HEK293T (cell line): ENCODE measurements around the gene KRTAP4-6.
"Not testable (repeated sequence)": the region's sequence is repeated elsewhere in the genome, so short reads cannot be mapped to it uniquely, and the experiment has no call there.

ENCODE experiments used
- CTCF ChIA-PET: fragments of 350-600 bp; formaldehyde crosslinking; extraction: SDS; loops from one replicate; lab custom pipeline; 2021; ENCODE audit warnings: antibody characterized with exemption, inconsistent platforms; lab: Yijun Ruan, JAX
- POLR2A ChIA-PET: fragments of 350-600 bp; formaldehyde crosslinking; extraction: SDS; loops from one replicate; lab custom pipeline; 2020; ENCODE audit warnings: antibody characterized with exemption, inconsistent platforms; lab: Yijun Ruan, JAX
- DNase-seq: peaks from one replicate; pipeline ENCODE4 v3.0.0; 2012; ENCODE audit warnings: mixed read lengths; ENCODE audit errors: extremely low spot score
- ARNT ChIP-seq: fragments of 450-650 bp; IDR thresholded peaks from 2 replicates; pipeline ENCODE4 v1.6.1; 2017; ENCODE audit warnings: mild to moderate bottlenecking
- BHLHE40 ChIP-seq: fragments of 450-650 bp; IDR thresholded peaks from 2 replicates; pipeline ENCODE4 v1.6.1; 2016; ENCODE audit warnings: mild to moderate bottlenecking, moderate library complexity, borderline replicate concordance
- CTBP1 ChIP-seq: fragments of 450-650 bp; IDR thresholded peaks from 2 replicates; pipeline ENCODE4 v1.6.1; 2016; ENCODE audit warnings: borderline replicate concordance
- ELF4 ChIP-seq: fragments of 450-650 bp; IDR thresholded peaks from 2 replicates; pipeline ENCODE4 v1.6.1; 2017; ENCODE audit warnings: antibody characterized with exemption
- FOXA1 ChIP-seq: fragments of 450-650 bp; IDR thresholded peaks from 2 replicates; pipeline ENCODE4 v1.6.1; 2016; ENCODE audit warnings: mild to moderate bottlenecking
- FOXK2 ChIP-seq: fragments of 450-650 bp; IDR thresholded peaks from 2 replicates; pipeline ENCODE4 v1.6.1; 2016; ENCODE audit warnings: mild to moderate bottlenecking
- FOXM1 ChIP-seq: fragments of 450-650 bp; IDR thresholded peaks from 2 replicates; pipeline ENCODE4 v1.6.1; 2017; ENCODE audit warnings: mild to moderate bottlenecking, borderline replicate concordance
- HDGF ChIP-seq: fragments of 450-650 bp; IDR thresholded peaks from 2 replicates; pipeline ENCODE4 v1.6.1; 2017; ENCODE audit warnings: antibody characterized with exemption, borderline replicate concordance
- L3MBTL2 ChIP-seq: fragments of 450-650 bp; conservative IDR thresholded peaks from 2 replicates; pipeline ENCODE4 v1.6.1; 2016; ENCODE audit warnings: mild to moderate bottlenecking
- LEF1 ChIP-seq: fragments of 450-650 bp; IDR thresholded peaks from 2 replicates; pipeline ENCODE4 v1.6.1; 2017; ENCODE audit warnings: mild to moderate bottlenecking, borderline replicate concordance
- NFRKB ChIP-seq: fragments of 450-650 bp; IDR thresholded peaks from 2 replicates; pipeline ENCODE4 v1.6.1; 2016; ENCODE audit warnings: mild to moderate bottlenecking, moderate library complexity
- SP1 ChIP-seq: fragments of 450-650 bp; IDR thresholded peaks from 2 replicates; pipeline ENCODE4 v1.6.1; 2017
- SUZ12 ChIP-seq: fragments of 450-650 bp; IDR thresholded peaks from 2 replicates; pipeline ENCODE4 v1.6.1; 2016; ENCODE audit warnings: mild to moderate bottlenecking
- TARDBP ChIP-seq: fragments of 450-650 bp; IDR thresholded peaks from 2 replicates; pipeline ENCODE4 v1.6.1; 2016
- ZNF384 ChIP-seq: fragments of 450-650 bp; IDR thresholded peaks from 2 replicates; pipeline ENCODE4 v1.6.1; 2016
- TF ChIP-seq, protein P1 (sequence below): fragments of 450-650 bp; IDR thresholded peaks from 2 replicates; pipeline ENCODE4 v1.6.1; 2016

KRTAP4-6 gene

DNA sequence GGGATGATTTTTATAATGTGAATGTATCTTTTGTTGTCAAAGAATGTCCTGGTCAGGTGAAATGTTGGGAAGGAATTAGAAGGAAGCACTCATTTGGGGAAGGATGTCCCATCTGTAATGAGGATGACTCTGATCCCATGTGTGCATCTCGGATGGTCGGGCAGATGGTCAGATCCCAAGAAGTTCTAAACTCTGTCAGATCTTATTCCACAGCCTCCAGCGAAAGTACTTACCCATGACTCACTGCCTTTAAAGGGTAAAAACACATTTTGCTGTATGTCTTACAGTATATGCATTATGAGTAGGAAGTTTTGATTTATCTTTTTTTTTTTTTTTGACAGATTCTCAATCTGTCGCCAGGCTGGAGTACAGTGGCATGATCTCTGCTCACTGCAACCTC lies 21.6 kb downstream of the KRTAP4-6 start:
- ChIA-PET CTCF (no interaction called here), POLR2A (no interaction called here)
- no peak for DNase-seq
- no peak for TF ChIP-seq BHLHE40
- TF ChIP-seq SUZ12, result no peak
- TF ChIP-seq FOXK2, result no peak
- no peak for TF ChIP-seq TARDBP
- TF ChIP-seq LEF1, result no peak
- no peak for TF ChIP-seq HDGF
- no peak for TF ChIP-seq SP1
- no peak for TF ChIP-seq NFRKB
- TF ChIP-seq FOXA1, result no peak
- TF ChIP-seq L3MBTL2, result no peak
- TF ChIP-seq, protein P1, sequence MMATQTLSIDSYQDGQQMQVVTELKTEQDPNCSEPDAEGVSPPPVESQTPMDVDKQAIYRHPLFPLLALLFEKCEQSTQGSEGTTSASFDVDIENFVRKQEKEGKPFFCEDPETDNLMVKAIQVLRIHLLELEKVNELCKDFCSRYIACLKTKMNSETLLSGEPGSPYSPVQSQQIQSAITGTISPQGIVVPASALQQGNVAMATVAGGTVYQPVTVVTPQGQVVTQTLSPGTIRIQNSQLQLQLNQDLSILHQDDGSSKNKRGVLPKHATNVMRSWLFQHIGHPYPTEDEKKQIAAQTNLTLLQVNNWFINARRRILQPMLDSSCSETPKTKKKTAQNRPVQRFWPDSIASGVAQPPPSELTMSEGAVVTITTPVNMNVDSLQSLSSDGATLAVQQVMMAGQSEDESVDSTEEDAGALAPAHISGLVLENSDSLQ, result no peak
- no peak for TF ChIP-seq ZNF384

- CTCF ChIA-PET, DNase-seq, POLR2A ChIA-PET: not testable (repeated sequence)
Observed at GRCh38 chr17:41117846-41118386, 22.4 kb downstream of the KRTAP4-6 start, which contains the start of gene KRTAP4-11. KRTAP4-11 (minus strand) TSS chr17:41118373; CDS start chr17:41118315, 58 bp downstream.

DNA sequence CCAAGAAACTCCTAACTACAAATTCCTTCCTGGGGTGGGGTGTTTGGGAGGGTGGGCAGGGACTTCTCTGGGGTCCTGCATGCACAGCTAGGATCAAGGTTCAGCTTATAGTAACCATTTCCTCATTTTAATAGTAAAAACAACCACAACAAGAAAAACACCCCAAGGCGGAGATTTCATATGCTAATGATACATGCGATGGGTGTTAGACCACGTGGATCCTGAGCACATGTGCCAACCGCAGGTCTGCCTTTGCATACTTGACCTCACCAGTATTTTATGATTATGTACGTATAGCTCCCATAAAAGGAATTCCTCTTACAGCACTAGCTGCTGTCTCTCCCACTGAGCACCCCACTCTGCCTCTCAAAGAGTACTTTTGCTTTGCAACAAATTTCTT lies 24.0 kb downstream of the KRTAP4-6 start:
- DNase-seq, result no peak
- CTCF ChIA-PET, result no interaction called here
- TF ChIP-seq, protein P1, result no peak
- TF ChIP-seq CTBP1 (no peak), SP1 (no peak), TARDBP (no peak), SUZ12 (no peak), NFRKB (no peak)
- POLR2A ChIA-PET, result no interaction called here

DNA sequence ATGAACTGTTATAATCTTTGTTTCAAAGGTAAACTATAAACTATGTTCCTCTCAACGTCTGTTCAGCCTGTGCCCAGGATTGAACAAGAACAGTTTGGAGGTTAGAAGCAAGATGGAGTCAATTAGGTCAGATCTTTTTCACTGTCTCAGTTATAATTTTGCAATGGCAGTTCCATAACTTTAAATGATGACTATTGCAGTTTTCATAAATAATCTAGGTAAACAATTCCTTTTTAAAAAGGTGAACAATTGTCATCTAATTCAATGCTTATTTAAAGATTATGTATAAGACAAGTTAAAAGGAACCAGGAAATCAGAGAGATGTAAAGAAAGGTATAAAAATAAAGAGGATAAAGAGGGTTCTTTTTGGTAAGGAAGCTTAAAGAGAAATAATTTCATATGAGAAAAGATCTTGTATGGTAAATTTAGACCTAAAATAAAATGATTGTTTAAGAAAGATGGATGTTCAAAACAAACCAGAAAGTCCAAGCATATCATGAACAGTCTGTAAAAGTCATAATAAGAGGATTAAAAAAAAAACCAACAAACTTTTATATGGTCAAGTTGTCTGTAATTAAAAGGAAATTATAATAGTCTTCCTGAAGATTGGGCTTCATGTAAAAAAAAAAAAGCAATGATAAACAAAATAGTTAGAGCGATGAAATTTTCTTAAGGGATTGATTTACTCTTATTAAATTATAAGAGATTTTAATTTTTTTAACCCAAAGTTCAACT lies 29.0 kb downstream of the KRTAP4-6 start:
- POLR2A ChIA-PET, result no interaction called here

DNA sequence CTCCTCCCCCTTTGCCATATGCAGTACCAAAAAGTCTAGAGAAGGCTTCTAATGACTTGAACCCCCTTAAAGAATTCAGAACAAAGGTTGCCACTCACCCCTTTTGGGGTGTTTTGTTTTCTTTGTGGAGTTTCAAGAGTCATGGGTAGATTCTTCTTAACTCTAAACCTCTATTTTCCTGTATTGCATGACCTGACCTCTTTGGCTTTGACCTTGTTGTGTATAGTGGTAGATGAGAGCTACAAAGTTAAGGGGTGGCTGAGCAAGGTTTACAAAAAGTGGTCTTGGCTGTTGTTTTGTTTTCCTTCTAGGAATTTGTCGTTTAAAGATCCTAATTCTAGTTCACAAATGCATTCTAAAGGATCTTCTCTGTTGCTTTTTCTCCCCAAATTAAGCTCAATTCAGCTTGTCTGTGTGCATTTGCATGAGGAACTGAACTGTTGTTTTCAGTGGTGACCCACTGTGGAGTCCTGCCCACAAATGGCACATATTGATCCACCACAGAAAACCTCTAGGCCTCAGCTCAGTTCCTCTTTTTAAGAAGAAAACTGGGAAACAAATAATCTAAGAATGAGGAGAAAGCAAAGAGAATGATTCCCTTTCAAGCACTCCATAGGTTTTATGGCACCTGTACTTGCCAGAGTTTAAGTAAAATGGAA lies 31.5 kb downstream of the KRTAP4-6 start:
- DNase-seq, CTCF ChIA-PET, POLR2A ChIA-PET: not testable (repeated sequence)

More for the DNA sequence above, 29.0 kb downstream of the KRTAP4-6 start:
- CTCF ChIA-PET, result no interaction called here
- DNase-seq, result no peak
- TF ChIP-seq FOXA1 (no peak), FOXM1 (no peak), TARDBP (no peak), SP1 (no peak), L3MBTL2 (no peak), BHLHE40 (no peak), HDGF (no peak), ARNT (no peak), ZNF384 (no peak), NFRKB (no peak), CTBP1 (no peak), LEF1 (no peak)
- TF ChIP-seq, protein P1, result no peak

GRCh38 chr17:41107941-41108450 lies 32.3 kb downstream of the KRTAP4-6 start:
- ChIA-PET POLR2A (no interaction called here), CTCF (no interaction called here)
- DNase-seq, result no peak
- no peak for TF ChIP-seq ELF4
- TF ChIP-seq FOXA1, result no peak

- POLR2A ChIA-PET, CTCF ChIA-PET, DNase-seq: not testable (repeated sequence)
Observed at GRCh38 chr17:41105347-41105746, 35.0 kb downstream of the KRTAP4-6 start, which contains the start of gene KRTAP4-9. KRTAP4-9 (plus strand) TSS chr17:41105389; CDS start chr17:41105389, 0 bp downstream.

GRCh38 chr17:41104386-41105038 lies 35.8 kb downstream of the KRTAP4-6 start:
- DNase-seq, POLR2A ChIA-PET: not testable (repeated sequence)
- CTCF ChIA-PET, result interaction anchor here (0.6 kb wide), 1 partner anchor 219 kb away, joined by 3 read pairs; the partner anchor contains the start of gene KRT20
